SK-N-SH treated with all-trans-retinoic acid at 6 μM for 48 hours (cell line): ENCODE measurements around the gene PRORP.
A peak's percentile ranks its signal among the peaks of the same experiment; 100 is the strongest.

ENCODE experiments used
- ATAC-seq: fragments of 200-7000 bp; cut with Tn5 transposase; 3 replicates; pipeline ENCODE4 v1.9.1; 2020; ENCODE audit warnings: mild to moderate bottlenecking, moderate library complexity
- CSDC2 ChIP-seq: fragments of 250-450 bp; sonication (Bioruptor Pico); IDR thresholded peaks from 2 replicates; pipeline ENCODE4 v1.5.0; 2020; ENCODE audit warnings: mild to moderate bottlenecking, moderate library complexity
- ESRRG ChIP-seq: fragments of 250-450 bp; sonication (Bioruptor Pico); IDR thresholded peaks from 2 replicates; pipeline ENCODE4 v1.6.1; 2021; ENCODE audit warnings: mild to moderate bottlenecking
- GLIS3 ChIP-seq: fragments of 250-450 bp; sonication (Bioruptor Pico); IDR thresholded peaks from 2 replicates; pipeline ENCODE4 v1.5.0; 2020; ENCODE audit warnings: mild to moderate bottlenecking, moderate library complexity
- ISL1 ChIP-seq: fragments of 250-450 bp; sonication (Bioruptor Pico); IDR thresholded peaks from 2 replicates; pipeline ENCODE4 v2.1.2; 2022; ENCODE audit warnings: mild to moderate bottlenecking, moderate library complexity
- OSR1 ChIP-seq: fragments of 250-450 bp; sonication (Bioruptor Pico); IDR thresholded peaks from 2 replicates; pipeline ENCODE4 v1.8.0; 2022; ENCODE audit warnings: moderate library complexity, mild to moderate bottlenecking, inconsistent platforms
- PPARA ChIP-seq: fragments of 250-450 bp; sonication (Bioruptor Pico); IDR thresholded peaks from 2 replicates; pipeline ENCODE4 v1.5.0; 2020; ENCODE audit warnings: mild to moderate bottlenecking, borderline replicate concordance
- RARB ChIP-seq: fragments of 250-450 bp; sonication (Bioruptor Pico); IDR thresholded peaks from 2 replicates; pipeline ENCODE4 v1.8.0; 2021; ENCODE audit warnings: mild to moderate bottlenecking, moderate library complexity
- TSHZ2 ChIP-seq: fragments of 250-450 bp; sonication (Bioruptor Pico); IDR thresholded peaks from 2 replicates; pipeline ENCODE4 v1.5.0; 2020; ENCODE audit warnings: mild to moderate bottlenecking, moderate library complexity
- ZC3H10 ChIP-seq: fragments of 250-450 bp; sonication (Bioruptor Pico); IDR thresholded peaks from 2 replicates; pipeline ENCODE4 v1.5.1; 2021; ENCODE audit warnings: mild to moderate bottlenecking, moderate library complexity
- ZFP3 ChIP-seq: fragments of 250-450 bp; sonication (Bioruptor Pico); IDR thresholded peaks from 2 replicates; pipeline ENCODE4 v1.5.0; 2020; ENCODE audit warnings: mild to moderate bottlenecking, moderate library complexity
- ZFP30 ChIP-seq: fragments of 450-650 bp; formaldehyde crosslinking; IDR thresholded peaks from 2 replicates; pipeline ENCODE4 v1.5.0; 2022; ENCODE audit warnings: mild to moderate bottlenecking, moderate library complexity
- ZNF565 ChIP-seq: fragments of 450-650 bp; formaldehyde crosslinking; conservative IDR thresholded peaks from 2 replicates; pipeline ENCODE4 v1.5.0; 2020; ENCODE audit warnings: low read depth, mild to moderate bottlenecking, moderate library complexity
- ZNF70 ChIP-seq: fragments of 450-650 bp; formaldehyde crosslinking; IDR thresholded peaks from 2 replicates; pipeline ENCODE4 v1.5.0; 2020; ENCODE audit warnings: mild to moderate bottlenecking, moderate library complexity
- ZNF8 ChIP-seq: fragments of 450-650 bp; formaldehyde crosslinking; IDR thresholded peaks from 2 replicates; pipeline ENCODE4 v1.5.0; 2020; ENCODE audit warnings: mild to moderate bottlenecking, moderate library complexity
- TF ChIP-seq, protein P1 (sequence below): fragments of 250-450 bp; sonication (Bioruptor Pico); IDR thresholded peaks from 2 replicates; pipeline ENCODE4 v1.5.1; 2021; ENCODE audit warnings: mild to moderate bottlenecking, moderate library complexity
- TF ChIP-seq, protein P2 (sequence below): fragments of 250-450 bp; sonication (Bioruptor Pico); IDR thresholded peaks from 2 replicates; pipeline ENCODE4 v1.8.0; 2021; ENCODE audit warnings: low read depth, mild to moderate bottlenecking, moderate library complexity, borderline replicate concordance
- TF ChIP-seq, protein P3 (sequence below): fragments of 250-450 bp; sonication (Bioruptor Pico); IDR thresholded peaks from 2 replicates; pipeline ENCODE4 v1.5.1; 2020; ENCODE audit warnings: low read depth, mild to moderate bottlenecking, moderate library complexity
- TF ChIP-seq, protein P4 (sequence below): fragments of 250-450 bp; sonication (Bioruptor Pico); IDR thresholded peaks from 2 replicates; pipeline ENCODE4 v1.8.0; 2020; ENCODE audit warnings: mild to moderate bottlenecking, moderate library complexity, borderline replicate concordance

The PRORP gene

DNA sequence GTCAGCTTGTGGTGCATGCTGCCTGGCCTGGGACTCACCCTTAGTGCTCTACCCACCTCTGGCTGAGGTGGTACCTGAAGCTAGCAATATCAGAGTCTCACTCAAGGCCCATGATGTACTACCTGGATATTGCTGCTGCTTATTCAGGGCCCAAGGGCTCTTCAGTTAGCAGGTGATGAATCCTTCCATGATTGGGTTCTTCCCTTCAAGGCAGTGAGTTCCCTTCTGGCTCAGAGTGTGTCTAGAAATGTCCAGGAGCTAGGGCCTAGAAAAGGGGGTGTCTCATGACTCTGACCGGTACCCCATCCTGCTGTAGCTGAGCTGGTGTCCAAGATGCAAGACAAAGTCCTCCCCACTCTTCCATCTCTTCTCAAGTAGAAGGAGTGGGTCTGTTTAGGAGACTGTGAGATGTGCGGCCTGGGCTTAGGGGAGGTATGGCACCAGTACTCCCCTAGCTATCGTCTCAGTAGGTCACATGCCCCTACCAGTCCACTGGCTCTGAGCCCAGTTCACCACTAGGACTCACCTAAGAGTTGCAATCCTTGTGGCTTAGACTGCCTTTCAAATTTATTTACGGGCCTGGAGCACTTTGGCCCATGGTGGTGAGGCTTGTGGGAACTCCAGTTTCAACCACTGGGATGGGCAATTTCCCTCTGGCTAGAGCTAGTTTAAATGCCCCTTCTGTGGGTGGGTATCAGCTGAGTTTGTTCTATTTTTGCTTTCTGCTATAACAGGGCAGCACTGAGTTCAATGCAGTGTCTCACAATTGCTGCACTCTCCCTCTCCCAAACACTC is 12.2 kb downstream of the PRORP start:
- no peak for ATAC-seq
- TF ChIP-seq TSHZ2 (CRISPR knock-in tag) (no peak), ZNF565 (no peak), ZFP3 (no peak), ZFP30 (CRISPR knock-in tag) (no peak), GLIS3 (CRISPR knock-in tag) (no peak), ZNF8 (CRISPR knock-in tag) (no peak)
- TF ChIP-seq, protein P1, sequence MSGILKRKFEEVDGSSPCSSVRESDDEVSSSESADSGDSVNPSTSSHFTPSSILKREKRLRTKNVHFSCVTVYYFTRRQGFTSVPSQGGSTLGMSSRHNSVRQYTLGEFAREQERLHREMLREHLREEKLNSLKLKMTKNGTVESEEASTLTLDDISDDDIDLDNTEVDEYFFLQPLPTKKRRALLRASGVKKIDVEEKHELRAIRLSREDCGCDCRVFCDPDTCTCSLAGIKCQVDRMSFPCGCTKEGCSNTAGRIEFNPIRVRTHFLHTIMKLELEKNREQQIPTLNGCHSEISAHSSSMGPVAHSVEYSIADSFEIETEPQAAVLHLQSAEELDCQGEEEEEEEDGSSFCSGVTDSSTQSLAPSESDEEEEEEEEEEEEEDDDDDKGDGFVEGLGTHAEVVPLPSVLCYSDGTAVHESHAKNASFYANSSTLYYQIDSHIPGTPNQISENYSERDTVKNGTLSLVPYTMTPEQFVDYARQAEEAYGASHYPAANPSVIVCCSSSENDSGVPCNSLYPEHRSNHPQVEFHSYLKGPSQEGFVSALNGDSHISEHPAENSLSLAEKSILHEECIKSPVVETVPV (CRISPR knock-in tag) = no peak
- TF ChIP-seq, all 23 proteins: peak for 0

- no peak for ATAC-seq
- no peak for TF ChIP-seq ZC3H10 (CRISPR knock-in tag)
- no peak for TF ChIP-seq PPARA (CRISPR knock-in tag)
- no peak for TF ChIP-seq ZNF8 (CRISPR knock-in tag)
- TF ChIP-seq, protein P2, sequence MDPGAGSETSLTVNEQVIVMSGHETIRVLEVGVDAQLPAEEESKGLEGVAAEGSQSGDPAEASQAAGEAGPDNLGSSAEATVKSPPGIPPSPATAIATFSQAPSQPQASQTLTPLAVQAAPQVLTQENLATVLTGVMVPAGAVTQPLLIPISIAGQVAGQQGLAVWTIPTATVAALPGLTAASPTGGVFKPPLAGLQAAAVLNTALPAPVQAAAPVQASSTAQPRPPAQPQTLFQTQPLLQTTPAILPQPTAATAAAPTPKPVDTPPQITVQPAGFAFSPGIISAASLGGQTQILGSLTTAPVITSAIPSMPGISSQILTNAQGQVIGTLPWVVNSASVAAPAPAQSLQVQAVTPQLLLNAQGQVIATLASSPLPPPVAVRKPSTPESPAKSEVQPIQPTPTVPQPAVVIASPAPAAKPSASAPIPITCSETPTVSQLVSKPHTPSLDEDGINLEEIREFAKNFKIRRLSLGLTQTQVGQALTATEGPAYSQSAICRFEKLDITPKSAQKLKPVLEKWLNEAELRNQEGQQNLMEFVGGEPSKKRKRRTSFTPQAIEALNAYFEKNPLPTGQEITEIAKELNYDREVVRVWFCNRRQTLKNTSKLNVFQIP (CRISPR knock-in tag) = no peak
- TF ChIP-seq, protein P3, sequence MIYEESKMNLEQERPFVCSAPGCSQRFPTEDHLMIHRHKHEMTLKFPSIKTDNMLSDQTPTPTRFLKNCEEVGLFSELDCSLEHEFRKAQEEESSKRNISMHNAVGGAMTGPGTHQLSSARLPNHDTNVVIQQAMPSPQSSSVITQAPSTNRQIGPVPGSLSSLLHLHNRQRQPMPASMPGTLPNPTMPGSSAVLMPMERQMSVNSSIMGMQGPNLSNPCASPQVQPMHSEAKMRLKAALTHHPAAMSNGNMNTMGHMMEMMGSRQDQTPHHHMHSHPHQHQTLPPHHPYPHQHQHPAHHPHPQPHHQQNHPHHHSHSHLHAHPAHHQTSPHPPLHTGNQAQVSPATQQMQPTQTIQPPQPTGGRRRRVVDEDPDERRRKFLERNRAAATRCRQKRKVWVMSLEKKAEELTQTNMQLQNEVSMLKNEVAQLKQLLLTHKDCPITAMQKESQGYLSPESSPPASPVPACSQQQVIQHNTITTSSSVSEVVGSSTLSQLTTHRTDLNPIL = no peak
- no peak for TF ChIP-seq GLIS3 (CRISPR knock-in tag)
- TF ChIP-seq ZNF70 = no peak
- TF ChIP-seq, protein P4, sequence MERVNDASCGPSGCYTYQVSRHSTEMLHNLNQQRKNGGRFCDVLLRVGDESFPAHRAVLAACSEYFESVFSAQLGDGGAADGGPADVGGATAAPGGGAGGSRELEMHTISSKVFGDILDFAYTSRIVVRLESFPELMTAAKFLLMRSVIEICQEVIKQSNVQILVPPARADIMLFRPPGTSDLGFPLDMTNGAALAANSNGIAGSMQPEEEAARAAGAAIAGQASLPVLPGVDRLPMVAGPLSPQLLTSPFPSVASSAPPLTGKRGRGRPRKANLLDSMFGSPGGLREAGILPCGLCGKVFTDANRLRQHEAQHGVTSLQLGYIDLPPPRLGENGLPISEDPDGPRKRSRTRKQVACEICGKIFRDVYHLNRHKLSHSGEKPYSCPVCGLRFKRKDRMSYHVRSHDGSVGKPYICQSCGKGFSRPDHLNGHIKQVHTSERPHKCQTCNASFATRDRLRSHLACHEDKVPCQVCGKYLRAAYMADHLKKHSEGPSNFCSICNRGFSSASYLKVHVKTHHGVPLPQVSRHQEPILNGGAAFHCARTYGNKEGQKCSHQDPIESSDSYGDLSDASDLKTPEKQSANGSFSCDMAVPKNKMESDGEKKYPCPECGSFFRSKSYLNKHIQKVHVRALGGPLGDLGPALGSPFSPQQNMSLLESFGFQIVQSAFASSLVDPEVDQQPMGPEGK (CRISPR knock-in tag) = no peak
- TF ChIP-seq CSDC2 (CRISPR knock-in tag) = no peak
- TF ChIP-seq, all 23 proteins: peak for 0
These were observed 16.2 kb downstream of the PRORP start for GRCh38 chr14:35138585-35138984.

GRCh38 chr14:35140718-35141581 is 18.6 kb downstream of the PRORP start:
- TF ChIP-seq ISL1 (CRISPR knock-in tag) = no peak
- peak; percentile 53; the same call in 2 of the 3 replicates for ATAC-seq

- ATAC-seq = no peak
- TF ChIP-seq ZFP3 = no peak
- TF ChIP-seq OSR1 (CRISPR knock-in tag) = no peak
- TF ChIP-seq, protein P1 (CRISPR knock-in tag) = no peak
- TF ChIP-seq ZFP30 (CRISPR knock-in tag) = no peak
- TF ChIP-seq RARB = no peak
- no peak for TF ChIP-seq TSHZ2 (CRISPR knock-in tag)
- TF ChIP-seq, protein P4 (CRISPR knock-in tag) = no peak
- TF ChIP-seq ESRRG (CRISPR knock-in tag) = no peak
These were observed 21.7 kb downstream of the PRORP start for GRCh38 chr14:35144029-35144428.
